Neural cell (in vitro differentiated cells): ENCODE data around the gene PHB1. TPM values are rescaled to one million over a fixed set of nuclear protein-coding genes. Genes with fewer than 3 reads are reported as not detected.

Source experiments
- H2AFZ ChIP-seq: fragments of 200-600, 300-800 bp; sonication (generic), shearing (Covaris generic); 2 replicates; pipeline ENCODE4 v1.6.0; 2014; ENCODE audit warnings: low read depth, mild to moderate bottlenecking, antibody characterized with exemption, low read length, moderate library complexity
- H3F3A ChIP-seq: fragments of 200-600 bp; shearing (Covaris generic); 2 replicates; pipeline ENCODE4 v1.6.1; 2016; ENCODE audit warnings: mild to moderate bottlenecking, moderate library complexity, mixed read lengths, antibody characterized with exemption, low read length; ENCODE audit not compliant: insufficient read depth, poor library complexity, severe bottlenecking
- H3K27ac ChIP-seq: fragments of 200-600, 300-800 bp; sonication (generic), shearing (Covaris generic); 2 replicates; pipeline ENCODE4 v1.5.1; 2014; ENCODE audit warnings: mild to moderate bottlenecking, low read length, moderate library complexity
- H3K27me3 ChIP-seq: fragments of 300-800, 200-600 bp; sonication (generic), shearing (Covaris generic); 2 replicates; pipeline ENCODE4 v1.6.0; 2014; ENCODE audit warnings: mild to moderate bottlenecking, low read depth, low read length, moderate library complexity; ENCODE audit not compliant: insufficient read depth
- H3K36me3 ChIP-seq: fragments of 300-800, 200-600 bp; sonication (generic), shearing (Covaris generic); 2 replicates; pipeline ENCODE4 v1.5.1; 2014; ENCODE audit warnings: mild to moderate bottlenecking, antibody characterized with exemption, low read length, moderate library complexity; ENCODE audit not compliant: insufficient read depth
- H3K4me2 ChIP-seq: fragments of 300-800, 200-600 bp; sonication (generic), shearing (Covaris generic); 2 replicates; pipeline ENCODE4 v1.6.0; 2014; ENCODE audit warnings: mild to moderate bottlenecking, low read length
- H3K4me3 ChIP-seq: fragments of 300-800, 200-600 bp; sonication (generic), shearing (Covaris generic); 2 replicates; pipeline ENCODE4 v1.5.1; 2014; ENCODE audit warnings: mild to moderate bottlenecking, low read length, moderate library complexity
- H3K79me2 ChIP-seq: fragments of 200-600 bp; shearing (Covaris generic); replicated peaks from 2 replicates; pipeline ENCODE4 v1.6.0; 2014; ENCODE audit warnings: mild to moderate bottlenecking, low read length, moderate library complexity; ENCODE audit not compliant: insufficient read depth
- H3K9ac ChIP-seq: fragments of 300-800, 200-600 bp; sonication (generic), shearing (Covaris generic); 2 replicates; pipeline ENCODE4 v1.6.1; 2016; ENCODE audit warnings: mild to moderate bottlenecking, low read length, mixed read lengths
- H3K9me2 ChIP-seq: fragments of 200-600 bp; shearing (Covaris generic); 2 replicates; pipeline ENCODE4 v1.6.1; 2016; ENCODE audit warnings: mild to moderate bottlenecking, low read length, mixed read lengths; ENCODE audit not compliant: insufficient read depth
- H3K9me3 ChIP-seq: fragments of 200-600, 300-800 bp; sonication (generic), shearing (Covaris generic); 2 replicates; pipeline ENCODE4 v1.6.1; 2016; ENCODE audit warnings: mild to moderate bottlenecking, mixed run types, low read length, moderate library complexity, mixed read lengths
- H4K20me1 ChIP-seq: fragments of 200-600 bp; shearing (Covaris generic); 2 replicates; pipeline ENCODE4 v1.6.1; 2016; ENCODE audit warnings: mild to moderate bottlenecking, mixed run types; ENCODE audit not compliant: insufficient read depth
- EP300 ChIP-seq: fragments of 450-650 bp; conservative IDR thresholded peaks from 2 replicates; pipeline ENCODE4 v1.6.1; 2014; ENCODE audit warnings: antibody characterized with exemption, mild to moderate bottlenecking, moderate library complexity; ENCODE audit not compliant: poor library complexity, severe bottlenecking
- EZH2 ChIP-seq: fragments of 200-600, 300-800 bp; shearing (Covaris generic), sonication (generic); IDR thresholded peaks from 2 replicates; pipeline ENCODE4 v1.6.1; 2014; ENCODE audit warnings: antibody characterized with exemption, low read length, borderline replicate concordance, mild to moderate bottlenecking; ENCODE audit not compliant: insufficient read depth, poor library complexity, severe bottlenecking
- MXI1 ChIP-seq: fragments of 450-650 bp; conservative IDR thresholded peaks from 2 replicates; pipeline ENCODE4 v1.6.1; 2014; ENCODE audit warnings: antibody characterized with exemption, mild to moderate bottlenecking; ENCODE audit not compliant: poor library complexity, severe bottlenecking
- POLR2AphosphoS5 ChIP-seq: IDR thresholded peaks from 2 replicates; pipeline ENCODE4 v1.6.1; 2012
- RAD21 ChIP-seq: fragments of 450-650 bp; conservative IDR thresholded peaks from 2 replicates; pipeline ENCODE4 v1.6.1; 2014; ENCODE audit warnings: antibody characterized with exemption, mild to moderate bottlenecking, moderate library complexity
- SMC3 ChIP-seq: fragments of 450-650 bp; conservative IDR thresholded peaks from 2 replicates; pipeline ENCODE4 v1.6.1; 2014; ENCODE audit warnings: antibody characterized with exemption, mild to moderate bottlenecking, moderate library complexity; ENCODE audit not compliant: poor library complexity
- TAF1 ChIP-seq: IDR thresholded peaks from 2 replicates; pipeline ENCODE4 v1.6.1; 2012; ENCODE audit warnings: low read depth
- polyA plus RNA-seq: library from polyadenylated mRNA; depleted of rRNA; stranded (reverse); fragments of >200 nt; gene quantifications from 2 replicates; pipeline ENCODE4 v1.2.3, GENCODE V29; 2014
- TF ChIP-seq, protein P1 (sequence below): fragments of 450-650 bp; IDR thresholded peaks from 2 replicates; pipeline ENCODE4 v1.5.1; 2014; ENCODE audit warnings: antibody characterized with exemption, mild to moderate bottlenecking, moderate library complexity; ENCODE audit not compliant: poor library complexity, severe bottlenecking
- TF ChIP-seq, protein P2 (sequence below): IDR thresholded peaks from 2 replicates; pipeline ENCODE4 v1.6.1; 2012; ENCODE audit warnings: borderline replicate concordance

The PHB1 gene
- polyA plus RNA-seq, 1 donor from 2014 or later, result 99.0 TPM

DNA sequence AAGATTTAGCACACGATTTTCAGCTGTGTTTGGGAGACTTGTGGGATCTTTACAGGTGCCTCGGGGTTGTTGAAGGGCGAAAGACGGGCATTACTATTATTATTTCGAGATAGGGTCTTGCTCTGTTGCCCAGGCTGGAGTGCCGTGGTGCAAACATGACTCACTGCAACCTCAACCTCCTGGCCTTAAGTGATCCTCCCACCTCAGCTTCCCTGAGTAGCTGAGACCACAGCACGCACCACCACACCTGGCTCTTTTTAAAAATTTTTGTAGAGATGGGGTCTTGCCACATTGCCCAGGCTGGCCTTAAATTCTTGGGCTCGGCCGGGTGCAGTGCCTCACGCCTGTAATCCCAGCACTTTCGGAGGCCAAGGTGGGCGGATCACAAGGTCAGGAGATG, 29.7 kb upstream of the PHB1 start:
- Histone ChIP-seq H3F3A (no peaks in the 10 kb centered on the region), H3K9ac (no peak overlapping the region), H4K20me1 (no peaks in the 10 kb centered on the region), H3K4me3 (no peak overlapping the region), H3K9me3 (no peaks in the 10 kb centered on the region), H2AFZ (no peak overlapping the region), H3K36me3 (no peaks in the 10 kb centered on the region), H3K27me3 (no peaks in the 10 kb centered on the region), H3K4me2 (no peak overlapping the region), H3K9me2 (no peaks in the 10 kb centered on the region), H3K27ac (no peak overlapping the region), H3K79me2 (no peaks in the 10 kb centered on the region)
- TF ChIP-seq RAD21 (no peak), SMC3 (no peak), POLR2AphosphoS5 (no peak), EZH2 (no peak), MXI1 (no peak), EP300 (no peak), TAF1 (no peak)
- TF ChIP-seq, protein P1, sequence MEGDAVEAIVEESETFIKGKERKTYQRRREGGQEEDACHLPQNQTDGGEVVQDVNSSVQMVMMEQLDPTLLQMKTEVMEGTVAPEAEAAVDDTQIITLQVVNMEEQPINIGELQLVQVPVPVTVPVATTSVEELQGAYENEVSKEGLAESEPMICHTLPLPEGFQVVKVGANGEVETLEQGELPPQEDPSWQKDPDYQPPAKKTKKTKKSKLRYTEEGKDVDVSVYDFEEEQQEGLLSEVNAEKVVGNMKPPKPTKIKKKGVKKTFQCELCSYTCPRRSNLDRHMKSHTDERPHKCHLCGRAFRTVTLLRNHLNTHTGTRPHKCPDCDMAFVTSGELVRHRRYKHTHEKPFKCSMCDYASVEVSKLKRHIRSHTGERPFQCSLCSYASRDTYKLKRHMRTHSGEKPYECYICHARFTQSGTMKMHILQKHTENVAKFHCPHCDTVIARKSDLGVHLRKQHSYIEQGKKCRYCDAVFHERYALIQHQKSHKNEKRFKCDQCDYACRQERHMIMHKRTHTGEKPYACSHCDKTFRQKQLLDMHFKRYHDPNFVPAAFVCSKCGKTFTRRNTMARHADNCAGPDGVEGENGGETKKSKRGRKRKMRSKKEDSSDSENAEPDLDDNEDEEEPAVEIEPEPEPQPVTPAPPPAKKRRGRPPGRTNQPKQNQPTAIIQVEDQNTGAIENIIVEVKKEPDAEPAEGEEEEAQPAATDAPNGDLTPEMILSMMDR, result no peak
- TF ChIP-seq, protein P2, sequence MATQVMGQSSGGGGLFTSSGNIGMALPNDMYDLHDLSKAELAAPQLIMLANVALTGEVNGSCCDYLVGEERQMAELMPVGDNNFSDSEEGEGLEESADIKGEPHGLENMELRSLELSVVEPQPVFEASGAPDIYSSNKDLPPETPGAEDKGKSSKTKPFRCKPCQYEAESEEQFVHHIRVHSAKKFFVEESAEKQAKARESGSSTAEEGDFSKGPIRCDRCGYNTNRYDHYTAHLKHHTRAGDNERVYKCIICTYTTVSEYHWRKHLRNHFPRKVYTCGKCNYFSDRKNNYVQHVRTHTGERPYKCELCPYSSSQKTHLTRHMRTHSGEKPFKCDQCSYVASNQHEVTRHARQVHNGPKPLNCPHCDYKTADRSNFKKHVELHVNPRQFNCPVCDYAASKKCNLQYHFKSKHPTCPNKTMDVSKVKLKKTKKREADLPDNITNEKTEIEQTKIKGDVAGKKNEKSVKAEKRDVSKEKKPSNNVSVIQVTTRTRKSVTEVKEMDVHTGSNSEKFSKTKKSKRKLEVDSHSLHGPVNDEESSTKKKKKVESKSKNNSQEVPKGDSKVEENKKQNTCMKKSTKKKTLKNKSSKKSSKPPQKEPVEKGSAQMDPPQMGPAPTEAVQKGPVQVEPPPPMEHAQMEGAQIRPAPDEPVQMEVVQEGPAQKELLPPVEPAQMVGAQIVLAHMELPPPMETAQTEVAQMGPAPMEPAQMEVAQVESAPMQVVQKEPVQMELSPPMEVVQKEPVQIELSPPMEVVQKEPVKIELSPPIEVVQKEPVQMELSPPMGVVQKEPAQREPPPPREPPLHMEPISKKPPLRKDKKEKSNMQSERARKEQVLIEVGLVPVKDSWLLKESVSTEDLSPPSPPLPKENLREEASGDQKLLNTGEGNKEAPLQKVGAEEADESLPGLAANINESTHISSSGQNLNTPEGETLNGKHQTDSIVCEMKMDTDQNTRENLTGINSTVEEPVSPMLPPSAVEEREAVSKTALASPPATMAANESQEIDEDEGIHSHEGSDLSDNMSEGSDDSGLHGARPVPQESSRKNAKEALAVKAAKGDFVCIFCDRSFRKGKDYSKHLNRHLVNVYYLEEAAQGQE, result no peak

DNA sequence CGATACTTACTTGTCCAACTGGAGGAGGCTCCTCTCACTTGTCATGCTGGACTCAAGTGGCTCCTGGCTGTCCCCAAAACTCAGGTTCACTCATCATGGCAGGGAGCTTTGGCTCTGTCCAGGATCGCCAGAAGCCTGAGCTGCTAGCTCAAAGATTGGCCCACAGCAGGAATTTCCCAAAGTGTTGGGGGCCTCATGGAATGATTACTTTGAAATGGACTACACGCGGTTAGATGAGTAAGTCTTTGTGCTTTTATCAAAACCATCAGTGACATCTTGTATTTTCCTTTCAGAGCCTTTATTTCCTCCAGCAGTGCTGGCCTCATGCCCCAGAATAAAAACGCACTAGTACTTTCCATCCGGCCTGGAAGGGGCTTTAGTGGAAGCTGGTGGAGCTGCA, 29.2 kb upstream of the PHB1 start:
- H3K4me2 ChIP-seq, result no peak overlapping the region

More for the DNA sequence above, 29.2 kb upstream of the PHB1 start:
- H3K27ac ChIP-seq, result no peak overlapping the region
- TF ChIP-seq, protein P2, result no peak
- TF ChIP-seq, protein P1, result no peak
- TF ChIP-seq EP300, result no peak
- no peaks in the 10 kb centered on the region for H3K36me3 ChIP-seq
- H3K27me3 ChIP-seq, result no peaks in the 10 kb centered on the region
- H3K9ac ChIP-seq, result no peak overlapping the region
- H3K79me2 ChIP-seq, result no peaks in the 10 kb centered on the region
- H4K20me1 ChIP-seq, result no peaks in the 10 kb centered on the region
- no peak overlapping the region for H3K4me3 ChIP-seq
- no peaks in the 10 kb centered on the region for H3K9me3 ChIP-seq
- H2AFZ ChIP-seq, result no peak overlapping the region
- no peaks in the 10 kb centered on the region for H3K9me2 ChIP-seq
- H3F3A ChIP-seq, result no peaks in the 10 kb centered on the region
